H1 (cell line): ENCODE measurements around the gene C1orf146. TPM values are rescaled to one million over a fixed set of nuclear protein-coding genes. Genes with fewer than 3 reads are reported as not detected.

Source experiments
- KDM1A ChIP-seq: fragments of 200-600, 300-600 bp; sonication (generic); IDR thresholded peaks from 2 replicates; pipeline ENCODE4 v1.7.1; 2016; ENCODE audit warnings: mild to moderate bottlenecking, low read length, borderline replicate concordance
- PHF8 ChIP-seq: fragments of 200-600 bp; sonication (generic); conservative IDR thresholded peaks from 2 replicates; pipeline ENCODE4 v1.7.1; 2012; ENCODE audit warnings: low read depth, mild to moderate bottlenecking, inconsistent platforms, low read length, moderate library complexity
- polyA plus RNA-seq, 7 experiments: library from polyadenylated mRNA; depleted of rRNA in 3 of 7; stranded (reverse) in 5 of 7; unstranded in 2 of 7; fragments of >200 nt in 5 of 7; fragments of 200-250 nt in 2 of 7; gene quantifications; 1 replicate in 5 of 7; 2 replicates in 1 of 7; 4 replicates in 1 of 7; pipeline versions ENCODE4 v1.2.1 to v1.2.3, GENCODE V29; 2011 to 2013; ENCODE audit warnings: missing spikeins in 2 of 7, mixed read lengths in 2 of 7
- total RNA-seq: library from RNA; stranded (reverse); fragmentation: NEBNext Ultra II Directional; extraction: Animal tissue kit (Norgen Biotek cat#: 25700); gene quantifications from 2 replicates; pipeline ENCODE4 v1.2.1, GENCODE V29; 2021

Gene C1orf146
- total and polyA plus RNA-seq, 2 of the 8 experiments (the other 6 are each of a cell fraction or from before 2014, with no cell fraction given) = not detected

- no peak for TF ChIP-seq PHF8
- no peak for TF ChIP-seq KDM1A
These were observed 73.8 kb downstream of the C1orf146 start (continued) for GRCh38 chr1:92291372-92291999.

Other genes with a start within 250 kb of the C1orf146 start
- 0.88 TPM in 2 replicates for gene EPHX4, start 187.9 kb upstream of the C1orf146 start, total RNA-seq
- 0.27 and 0.44 TPM in 2 replicates for gene EPHX4, start 187.9 kb upstream of the C1orf146 start, polyA plus RNA-seq (2011; rRNA removed)
- not detected in 2 replicates for gene SETSIP, start 142.5 kb upstream of the C1orf146 start, total RNA-seq
- 0.14 TPM in 1 of 2 replicates, not detected in the other for gene SETSIP, start 142.5 kb upstream of the C1orf146 start, polyA plus RNA-seq (2011; rRNA removed)
- 1.8 and 2.5 TPM in 2 replicates for gene BTBD8, start 137.6 kb upstream of the C1orf146 start, total RNA-seq
- gene BTBD8, start 137.6 kb upstream of the C1orf146 start, polyA plus RNA-seq (2011; rRNA removed) = 0.41 and 0.44 TPM in 2 replicates
- gene GLMN, start 81.1 kb downstream of the C1orf146 start, total RNA-seq = 23.8 and 25.0 TPM in 2 replicates
- 2.1 and 5.7 TPM in 2 replicates for gene GLMN, start 81.1 kb downstream of the C1orf146 start, polyA plus RNA-seq (2011; rRNA removed)
- gene RPAP2, start 81.1 kb downstream of the C1orf146 start, total RNA-seq = 27.5 and 28.4 TPM in 2 replicates
- 3.9 and 7.9 TPM in 2 replicates for gene RPAP2, start 81.1 kb downstream of the C1orf146 start, polyA plus RNA-seq (2011; rRNA removed)